Bronchial epithelial cell (primary cell): ENCODE measurements around the gene HPF1. TPM values are rescaled to one million over a fixed set of nuclear protein-coding genes. Genes with fewer than 3 reads are reported as not detected.

Source experiments
- DNase-seq: peaks from one replicate; pipeline ENCODE4 v3.0.0-alpha.2; 2010; ENCODE audit warnings: low read depth
- FAIRE-seq: peaks from 2 replicates; lab custom pipeline; 2011; peaks lifted over from hg19 to GRCh38; lab: Jason Lieb, UNC
- H3K27me3 ChIP-seq: 2 replicates; pipeline ENCODE4 v1.5.1; 2011; ENCODE audit warnings: low read length; ENCODE audit not compliant: control insufficient read depth, insufficient read depth
- H3K36me3 ChIP-seq: 2 replicates; pipeline ENCODE4 v1.5.1; 2011; ENCODE audit warnings: low read length; ENCODE audit not compliant: control insufficient read depth, insufficient read depth
- H3K4me3 ChIP-seq: 2 replicates; pipeline ENCODE4 v1.5.1; 2011; ENCODE audit warnings: mild to moderate bottlenecking, low read depth, low read length, control low read depth
- total RNA-seq: library from RNA; depleted of rRNA; stranded (reverse); fragments of >200 nt; gene quantifications from 2 replicates; pipeline ENCODE4 v1.2.1, GENCODE V29; 2014
- TF ChIP-seq, protein P1 (sequence below): IDR thresholded peaks from 2 replicates; pipeline ENCODE4 v1.5.1; 2011; ENCODE audit warnings: mild to moderate bottlenecking, moderate library complexity, low read length, control low read depth, inconsistent platforms; ENCODE audit not compliant: insufficient read depth, severe bottlenecking

The HPF1 gene
- total RNA-seq, 1 donor from 2014 or later, result 14.2 TPM

DNA sequence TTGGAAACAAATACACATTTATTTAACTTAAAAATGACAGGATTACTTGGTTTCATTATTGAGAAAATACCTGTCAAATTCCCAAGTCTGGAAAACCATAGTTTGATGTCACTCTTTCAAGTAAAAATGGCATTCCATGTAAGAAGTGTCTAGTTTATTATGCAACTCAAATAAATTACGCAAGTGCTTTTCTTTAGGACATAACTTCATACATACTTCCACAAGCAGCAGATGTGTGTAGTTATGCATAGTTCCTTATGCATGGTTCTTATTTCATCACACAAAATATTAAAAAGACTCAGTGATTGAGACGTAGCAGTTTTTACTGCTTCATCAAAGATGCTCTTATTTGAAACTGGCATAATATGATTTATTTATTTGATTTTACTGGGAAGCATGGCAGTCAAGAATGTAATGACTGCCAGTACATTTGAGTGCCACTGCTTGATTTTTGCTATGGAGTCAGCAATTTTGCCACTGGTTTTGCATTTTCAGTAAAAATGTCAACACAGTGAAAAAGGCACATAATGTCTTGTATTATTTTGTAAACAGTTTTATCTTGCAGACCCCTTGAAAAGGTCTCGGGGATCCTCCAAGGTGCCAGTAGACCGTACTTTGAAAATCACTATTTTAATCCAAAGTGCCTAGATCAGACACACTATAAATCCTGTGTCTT is 75.2 kb downstream of the HPF1 start:
- TF ChIP-seq, protein P1, sequence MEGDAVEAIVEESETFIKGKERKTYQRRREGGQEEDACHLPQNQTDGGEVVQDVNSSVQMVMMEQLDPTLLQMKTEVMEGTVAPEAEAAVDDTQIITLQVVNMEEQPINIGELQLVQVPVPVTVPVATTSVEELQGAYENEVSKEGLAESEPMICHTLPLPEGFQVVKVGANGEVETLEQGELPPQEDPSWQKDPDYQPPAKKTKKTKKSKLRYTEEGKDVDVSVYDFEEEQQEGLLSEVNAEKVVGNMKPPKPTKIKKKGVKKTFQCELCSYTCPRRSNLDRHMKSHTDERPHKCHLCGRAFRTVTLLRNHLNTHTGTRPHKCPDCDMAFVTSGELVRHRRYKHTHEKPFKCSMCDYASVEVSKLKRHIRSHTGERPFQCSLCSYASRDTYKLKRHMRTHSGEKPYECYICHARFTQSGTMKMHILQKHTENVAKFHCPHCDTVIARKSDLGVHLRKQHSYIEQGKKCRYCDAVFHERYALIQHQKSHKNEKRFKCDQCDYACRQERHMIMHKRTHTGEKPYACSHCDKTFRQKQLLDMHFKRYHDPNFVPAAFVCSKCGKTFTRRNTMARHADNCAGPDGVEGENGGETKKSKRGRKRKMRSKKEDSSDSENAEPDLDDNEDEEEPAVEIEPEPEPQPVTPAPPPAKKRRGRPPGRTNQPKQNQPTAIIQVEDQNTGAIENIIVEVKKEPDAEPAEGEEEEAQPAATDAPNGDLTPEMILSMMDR, result no peak
- FAIRE-seq (no peak), DNase-seq (no peak)
- Histone ChIP-seq H3K36me3 (peaks cover 3% of the 10 kb centered on the region), H3K4me3 (no peak overlapping the region), H3K27me3 (no peaks in the 10 kb centered on the region)

Other genes with a start within 250 kb of the HPF1 start
- 6.1 and 7.3 TPM in 2 replicates for gene NEK1, start 145.4 kb downstream of the HPF1 start, total RNA-seq
- gene CLCN3, start 137.4 kb downstream of the HPF1 start, total RNA-seq, result 45.0 and 96.9 TPM in 2 replicates